Measurements from ENCODE around the gene IL20RA.
"Not testable (repeated sequence)": the region's sequence is repeated elsewhere in the genome, so short reads cannot be mapped to it uniquely, and the experiment has no call there.

Gene IL20RA

DNA sequence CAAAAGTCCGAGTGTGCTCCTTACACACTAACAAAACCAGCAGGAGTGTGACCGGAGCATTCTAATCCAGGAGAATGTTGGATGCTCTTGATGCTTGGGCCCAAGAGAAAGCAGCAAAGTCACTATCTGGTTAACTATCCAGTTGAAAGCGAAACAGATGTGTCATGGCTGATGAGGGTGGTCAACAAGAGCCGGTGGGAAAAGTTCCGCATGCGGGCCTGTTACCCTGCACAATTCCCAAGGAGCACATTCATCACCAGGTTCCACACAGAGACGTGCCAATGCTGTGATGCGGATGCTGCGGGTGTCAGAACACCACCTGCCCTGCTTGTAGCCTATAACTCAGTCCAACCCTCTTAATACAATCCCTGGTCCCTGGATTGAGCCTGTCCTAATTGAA, 38.7 kb downstream of the IL20RA start:
- DNase-seq: no peak

DNA sequence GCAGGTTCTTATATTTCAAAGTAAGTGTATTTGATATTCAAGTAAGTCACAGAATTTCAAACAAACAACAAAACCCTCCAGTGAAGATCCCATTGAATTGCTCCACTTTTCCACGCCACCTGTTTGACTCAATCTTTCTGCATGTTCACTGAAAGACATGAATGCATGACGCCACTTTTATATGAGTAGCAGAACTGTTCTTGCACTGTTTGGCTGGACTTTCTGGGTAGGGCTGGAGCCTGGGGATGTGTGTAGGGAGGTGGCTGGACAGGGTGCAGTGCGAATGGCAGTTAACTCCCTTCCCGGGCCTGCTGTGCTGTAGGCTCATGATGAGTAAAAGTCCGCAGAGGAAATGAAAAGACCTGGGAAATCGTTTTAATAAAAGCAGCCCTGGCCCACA, 39.7 kb downstream of the IL20RA start:
- DNase-seq: no peak

DNA sequence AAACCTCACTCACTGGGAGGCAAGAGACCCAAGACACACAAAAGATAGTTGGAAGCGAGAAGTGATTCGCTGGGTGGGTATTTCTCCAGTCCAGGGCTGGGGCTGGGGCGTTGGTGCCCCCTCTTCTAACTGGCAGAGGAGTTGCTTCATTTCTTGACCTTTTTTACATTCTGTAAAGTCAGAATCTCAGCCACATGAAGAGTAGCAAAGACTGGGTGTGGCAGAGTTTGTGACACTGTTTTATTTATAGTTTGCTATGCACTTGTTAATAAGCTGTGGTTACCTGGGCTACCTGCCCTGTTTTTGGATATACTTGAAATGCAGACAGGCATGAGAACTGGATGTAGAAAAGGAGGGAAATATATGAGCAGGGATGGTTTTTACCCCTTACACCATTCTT, 42.3 kb downstream of the IL20RA start:
- DNase-seq: no peak

DNA sequence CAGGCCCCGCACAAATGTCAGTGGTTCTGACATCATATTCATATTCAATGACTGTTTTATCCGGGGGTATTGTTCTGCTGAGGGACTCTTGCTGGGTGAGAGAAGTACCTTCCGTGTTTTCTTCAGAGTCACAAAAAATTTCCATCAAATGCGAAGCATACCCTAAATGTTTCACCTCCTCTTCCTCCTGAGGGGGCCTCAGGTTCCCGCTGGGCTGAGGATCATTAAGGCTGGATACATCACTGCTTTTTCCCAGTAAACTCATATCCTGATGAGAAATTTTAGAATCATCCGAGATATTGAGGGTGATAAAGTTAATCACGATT, 42.8 kb downstream of the IL20RA start:
- DNase-seq: no peak

DNA sequence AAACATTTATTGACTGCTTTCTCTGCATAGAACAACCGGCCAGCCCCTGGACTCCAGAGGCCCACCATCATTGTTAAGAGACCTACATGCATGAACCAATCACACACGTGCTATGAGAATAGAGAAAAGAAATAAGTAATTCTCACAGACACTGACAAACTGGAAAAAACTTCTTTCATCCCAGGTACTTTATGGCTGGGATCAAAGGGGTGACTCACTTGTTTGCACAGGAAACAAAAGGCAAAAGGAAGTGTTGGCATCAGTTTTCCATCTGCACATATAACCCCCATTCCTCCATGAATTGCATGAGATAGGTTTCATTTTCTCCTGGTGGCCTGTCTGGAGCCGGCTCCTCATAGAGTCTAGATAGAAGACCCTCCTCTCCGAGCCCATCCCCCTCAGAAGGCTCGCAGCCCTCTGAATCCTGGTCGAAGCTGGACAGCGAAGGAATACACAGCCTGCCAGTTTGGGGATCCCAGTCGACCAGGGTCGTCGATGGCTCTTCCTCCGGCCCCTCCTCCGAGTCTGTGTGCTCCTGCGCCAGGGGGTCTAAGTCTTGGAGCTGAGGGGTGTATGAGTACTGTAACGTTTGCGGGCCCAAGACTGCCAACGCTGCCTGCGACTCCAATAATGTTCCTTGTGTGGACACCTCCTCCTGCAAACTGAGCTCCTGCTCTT, 43.3 kb downstream of the IL20RA start:
- DNase-seq: no peak

DNA sequence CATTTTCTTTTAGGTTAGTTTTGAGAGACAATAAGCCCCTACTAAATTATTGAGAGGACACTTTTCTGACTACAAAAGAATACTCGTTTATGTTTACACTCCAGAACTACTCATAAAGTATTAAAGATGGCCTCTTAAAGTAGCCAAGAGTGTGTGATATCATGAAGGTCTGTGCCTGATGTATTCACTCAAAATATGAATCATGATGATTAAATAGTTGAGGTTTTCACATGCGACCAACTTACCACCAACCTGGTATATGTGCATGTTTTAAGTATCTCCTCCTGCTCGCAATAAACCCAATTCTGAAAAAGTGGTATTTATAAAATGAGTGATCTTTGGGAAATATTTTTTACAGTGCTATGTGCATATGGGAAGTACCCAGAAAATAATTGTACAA, 43.9 kb downstream of the IL20RA start:
- DNase-seq: no peak

DNA sequence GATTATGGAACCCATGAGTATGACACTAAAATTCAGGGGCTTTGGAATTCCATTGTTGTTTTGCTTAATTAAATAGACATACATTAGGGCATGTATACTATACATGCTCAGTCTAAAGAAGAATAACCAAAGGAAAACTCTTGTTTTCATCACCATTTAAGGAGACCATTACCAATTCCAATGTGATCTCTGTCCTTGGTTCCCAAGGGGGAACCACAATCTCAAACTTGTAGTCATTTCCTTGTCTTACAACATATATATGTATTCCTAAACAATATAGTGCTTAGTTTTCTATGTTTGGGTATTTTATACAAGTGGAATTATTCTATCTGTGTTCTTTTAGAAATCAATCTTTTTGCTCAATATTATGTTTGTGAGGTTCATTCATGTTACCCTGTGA, 49.2 kb downstream of the IL20RA start:
- no peak for DNase-seq

DNA sequence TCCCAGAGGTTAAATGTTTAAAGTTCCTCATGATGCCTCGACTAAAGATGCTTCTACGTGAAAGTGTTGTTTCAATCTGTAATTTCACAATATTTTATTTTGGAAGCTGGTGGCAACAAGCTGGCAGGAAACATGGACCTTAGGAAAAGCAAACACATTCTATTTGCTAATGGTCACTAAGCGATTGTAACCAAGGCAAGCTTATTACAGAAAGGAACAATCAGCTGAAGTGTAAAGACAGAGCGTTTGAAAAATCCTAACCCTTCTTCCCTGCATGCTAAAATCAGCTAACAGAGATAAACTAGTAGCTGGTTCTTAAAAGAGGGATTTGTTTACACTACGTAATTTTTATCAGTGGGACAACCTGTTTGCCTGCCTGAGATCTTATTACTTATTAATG, 50.0 kb downstream of the IL20RA start:
- no peak for DNase-seq

DNA sequence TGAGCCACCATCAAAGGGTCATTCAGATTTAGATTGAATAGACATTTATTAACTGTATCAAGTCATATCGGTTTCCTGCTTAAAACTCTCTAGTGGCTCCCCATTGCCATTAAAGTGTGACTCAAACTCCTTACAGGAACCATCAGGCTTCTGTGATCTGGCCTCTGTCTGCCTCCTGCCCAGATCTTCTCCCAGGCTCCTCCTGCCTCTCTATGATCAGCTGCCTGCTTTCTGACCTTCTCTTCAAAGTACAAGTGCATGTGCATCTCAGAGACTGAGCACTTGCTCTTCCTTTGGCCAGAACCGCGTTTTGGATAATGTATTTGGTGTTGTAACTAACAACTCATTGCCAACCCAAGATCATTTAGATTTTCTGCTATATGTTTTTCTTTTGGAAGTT, 52.7 kb downstream of the IL20RA start:
- DNase-seq: no peak

DNA sequence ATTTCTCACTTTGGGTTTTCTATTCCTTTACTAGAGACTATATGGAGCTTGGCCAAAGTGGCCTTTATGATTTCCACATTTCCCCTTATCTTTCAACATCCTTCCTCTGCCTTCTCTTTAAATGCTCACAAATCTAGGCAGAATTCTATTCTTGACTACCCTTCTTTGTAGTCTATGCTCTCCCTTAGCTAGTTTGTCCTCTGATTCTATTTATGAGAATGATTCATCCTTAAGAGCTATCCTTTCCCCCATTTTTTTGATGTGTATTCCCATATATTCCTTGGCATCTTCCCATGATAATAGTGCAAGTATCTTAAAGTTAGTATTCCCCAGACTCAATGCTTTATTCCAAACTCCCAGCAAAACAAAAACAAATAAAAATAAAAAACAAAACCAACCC, 53.1 kb downstream of the IL20RA start:
- no peak for DNase-seq

DNA sequence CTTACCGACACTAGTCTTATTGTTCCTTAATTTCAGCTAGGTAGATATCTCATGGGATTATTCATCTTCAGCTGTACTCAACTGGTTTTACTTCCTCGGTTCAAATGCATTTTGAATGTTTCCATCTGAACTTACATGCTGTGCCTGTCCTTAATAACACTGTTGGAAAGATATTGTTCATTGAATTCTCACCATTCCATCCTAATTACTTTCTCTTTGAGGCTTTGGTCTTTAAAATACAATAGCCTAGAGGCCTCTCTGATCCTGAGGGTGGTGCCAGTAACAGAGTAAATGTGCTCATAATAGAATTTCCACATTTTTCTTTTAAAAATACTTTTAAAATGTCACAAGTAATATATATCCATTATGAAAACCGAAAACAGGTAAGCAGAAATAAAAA, 54.0 kb downstream of the IL20RA start:
- no peak for DNase-seq

DNA sequence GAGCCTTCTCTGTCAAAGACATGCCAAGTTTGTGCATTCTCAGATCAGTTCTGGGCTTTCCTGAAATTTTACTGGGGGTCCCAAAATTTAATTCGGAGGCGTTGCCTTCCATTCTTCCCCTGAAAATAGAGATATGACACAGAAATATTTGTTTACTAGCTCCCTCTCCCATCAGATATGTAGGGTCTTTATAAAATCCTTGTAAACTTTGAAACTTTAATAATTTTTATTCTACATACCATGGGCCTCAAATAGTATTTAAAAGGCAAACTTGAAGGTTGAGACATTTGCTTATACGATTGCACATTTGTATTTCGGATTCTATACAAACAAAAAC, 54.6 kb downstream of the IL20RA start:
- no peak for DNase-seq

DNA sequence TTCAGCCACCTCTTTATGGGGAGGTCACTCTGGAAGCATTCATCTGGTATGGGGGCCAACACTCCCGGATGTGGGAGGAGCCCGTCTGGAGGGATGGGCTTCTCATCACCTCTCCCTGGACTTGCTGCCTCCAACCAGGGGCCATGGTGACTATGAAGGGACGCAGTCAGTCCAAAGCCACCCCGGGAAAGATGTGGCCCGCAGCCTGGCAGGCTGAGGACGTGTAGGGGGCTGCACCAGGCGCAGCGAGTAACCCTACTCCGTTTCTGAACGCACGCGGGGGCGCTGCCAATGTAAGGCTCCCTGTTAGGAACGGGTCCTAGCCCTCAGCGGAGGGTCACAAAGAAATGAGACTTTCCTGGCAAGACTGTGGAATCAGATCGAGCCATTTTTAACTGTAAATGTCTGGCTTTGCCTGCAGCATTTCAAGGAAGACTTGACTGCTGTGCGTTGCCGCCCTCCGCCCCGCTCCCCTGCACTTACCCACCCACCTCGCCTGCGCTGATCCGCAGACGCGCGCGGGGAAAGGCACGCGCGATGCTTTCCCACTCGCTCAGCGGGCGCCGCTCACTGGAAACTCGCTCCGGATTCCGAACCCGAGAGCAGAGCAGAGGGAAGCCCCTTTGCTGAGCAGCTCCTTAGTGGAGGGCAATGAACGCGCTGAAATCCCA, 55.1 kb downstream of the IL20RA start:
- peak; percentile 71 to 75 for DNase-seq

DNA sequence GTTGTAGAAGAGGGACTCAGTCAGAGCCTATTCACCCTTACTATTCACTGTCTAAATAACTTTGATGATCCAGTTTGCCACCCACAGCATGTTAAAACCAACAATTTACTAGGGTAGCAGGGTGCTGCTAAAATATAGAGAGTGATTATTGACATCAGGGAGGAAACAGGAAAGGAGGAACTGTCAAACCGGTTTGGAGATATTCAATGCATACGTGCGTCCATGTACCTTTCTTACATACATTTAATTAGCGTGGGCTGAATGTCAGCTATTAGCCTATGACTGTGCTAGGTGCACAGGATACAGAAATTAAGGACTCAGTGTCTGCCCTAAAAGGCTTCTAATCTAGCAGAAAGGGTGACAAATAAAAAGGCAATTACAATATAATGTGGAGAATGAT, 57.2 kb downstream of the IL20RA start:
- no peak for DNase-seq

DNA sequence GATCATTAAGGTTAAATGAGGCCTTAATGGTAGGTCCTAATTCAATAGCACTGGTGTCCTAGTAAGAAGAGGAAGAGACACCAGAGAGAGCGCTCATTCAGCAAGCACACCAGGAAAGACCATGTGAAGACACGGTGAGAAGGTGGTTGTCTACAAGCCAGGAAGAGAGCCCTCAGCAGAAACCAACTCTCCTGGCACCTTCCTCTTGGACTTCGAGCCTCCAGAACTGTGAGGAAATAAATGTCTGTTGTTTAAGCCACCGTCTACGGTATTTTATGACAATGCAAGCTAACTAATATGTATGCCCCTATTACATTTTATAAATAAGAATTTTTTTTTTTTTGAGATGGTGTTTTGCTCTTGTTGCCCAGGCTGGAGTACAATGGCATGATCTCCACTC, 59.3 kb downstream of the IL20RA start:
- DNase-seq: no peak

DNA sequence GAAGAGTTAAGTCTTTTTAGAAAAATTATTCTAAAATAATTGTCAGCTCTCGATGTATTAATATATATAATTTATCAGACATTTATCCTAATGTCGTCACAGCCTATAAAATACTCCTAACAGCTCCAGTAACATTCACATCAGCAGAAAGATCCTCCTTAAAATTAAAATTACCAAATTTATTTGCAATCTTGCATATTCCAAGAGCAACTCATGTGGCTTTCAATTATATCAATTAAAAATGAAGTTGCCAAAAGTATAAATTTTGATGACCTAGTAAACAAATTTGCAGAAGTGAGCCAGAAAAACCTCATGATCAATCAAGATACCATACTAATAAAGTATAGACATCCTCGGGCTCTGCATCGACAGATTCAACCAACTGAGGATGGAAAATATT, 60.2 kb downstream of the IL20RA start:
- no peak for DNase-seq

DNA sequence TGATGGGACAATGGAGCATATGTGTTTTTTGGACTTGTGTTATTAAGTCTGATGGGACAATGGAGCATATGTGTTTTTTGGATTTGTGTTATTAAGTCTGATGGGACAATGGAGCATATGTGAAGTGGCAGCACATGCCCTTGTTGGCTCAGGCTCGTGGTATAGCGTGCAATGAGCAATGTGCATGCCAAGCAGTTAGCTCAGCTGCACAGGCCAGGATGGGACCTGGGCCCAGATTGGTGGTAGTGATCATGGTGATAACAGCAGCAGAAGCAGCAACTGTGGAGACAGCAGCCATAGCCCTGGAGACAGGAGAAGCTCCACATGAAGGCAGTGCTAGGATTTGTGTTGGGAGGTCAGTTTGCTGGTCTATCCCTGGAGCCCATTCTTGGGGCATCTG, 61.1 kb downstream of the IL20RA start:
- DNase-seq: no peak

DNA sequence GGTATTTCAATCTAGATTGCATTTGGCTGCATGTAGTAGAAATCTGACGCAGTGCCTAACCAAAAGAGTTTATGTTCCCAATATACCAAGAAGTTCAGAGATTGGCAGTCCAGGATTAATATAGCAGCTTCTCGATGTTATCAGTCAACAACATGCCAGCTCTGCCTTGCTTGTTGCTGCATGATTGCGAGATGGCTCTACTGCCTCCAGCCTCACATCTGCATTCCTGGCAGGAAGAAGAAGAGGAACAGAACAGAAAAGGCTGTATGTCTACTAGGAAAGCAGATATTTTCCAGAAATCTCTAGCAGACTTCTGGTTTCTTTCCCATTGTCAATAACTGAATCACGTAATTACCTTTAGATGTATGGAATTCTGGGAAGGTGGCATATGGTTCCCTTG, 61.8 kb downstream of the IL20RA start:
- no peak for DNase-seq

DNA sequence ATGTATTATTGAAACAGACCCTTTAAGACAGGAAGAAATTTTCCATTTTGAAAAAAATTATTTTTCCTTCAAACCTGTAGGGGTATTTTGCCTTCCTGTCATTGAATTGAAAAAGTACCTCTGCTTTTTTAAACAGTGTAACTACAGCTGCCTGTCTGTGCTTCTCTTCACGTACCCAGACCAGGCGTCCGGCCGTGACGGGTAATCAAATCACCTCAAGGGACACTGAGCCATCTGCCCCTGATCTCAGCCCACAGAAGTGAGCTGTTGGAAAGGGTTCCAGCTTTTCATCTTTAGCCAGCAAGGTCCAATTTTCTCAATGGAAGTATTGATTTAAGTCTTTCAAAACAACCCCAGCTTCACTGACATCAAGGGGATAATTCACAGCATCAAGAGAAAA, 64.7 kb downstream of the IL20RA start:
- peak in 1 of 2 experiments; percentile 66 for DNase-seq

DNA sequence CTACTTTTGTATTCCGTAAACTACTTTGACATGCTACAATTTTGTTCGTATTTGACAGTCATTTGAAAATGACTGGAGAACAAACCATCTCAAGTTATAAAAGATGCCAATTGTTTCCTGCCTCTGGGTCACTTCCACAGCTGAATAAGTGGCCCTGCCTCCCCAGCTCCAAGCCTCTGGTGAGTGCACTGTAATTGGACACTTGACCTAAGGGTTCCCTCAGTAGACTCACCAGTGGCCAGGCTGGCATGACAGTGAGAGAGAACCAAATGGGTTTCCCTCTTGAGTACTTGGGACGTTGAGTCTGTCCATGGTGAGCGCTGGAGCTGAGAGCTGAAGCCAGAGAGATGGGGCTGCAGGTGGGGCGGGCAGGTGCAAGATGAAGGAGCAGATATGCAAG, 65.6 kb downstream of the IL20RA start:
- no peak for DNase-seq

DNA sequence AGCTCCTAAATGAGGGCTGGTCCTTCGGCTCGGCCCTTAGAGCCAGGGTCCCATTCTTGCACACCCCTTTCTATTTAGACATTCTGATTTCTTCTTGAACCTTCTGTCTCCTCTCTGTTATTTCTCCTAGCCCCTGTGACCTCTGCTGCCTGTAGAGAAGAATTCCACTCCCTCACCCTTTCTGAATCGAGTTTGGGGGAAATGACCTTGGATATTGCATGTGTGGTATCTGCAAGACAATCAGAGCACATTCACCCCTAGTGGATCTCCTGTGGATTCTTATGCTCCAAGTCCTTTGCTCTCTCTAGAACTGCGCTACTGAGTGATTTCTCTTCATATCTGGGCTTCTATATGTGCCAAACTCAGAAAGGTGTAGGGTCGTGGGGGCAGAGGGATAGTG, 67.7 kb downstream of the IL20RA start:
- no peak for DNase-seq

DNA sequence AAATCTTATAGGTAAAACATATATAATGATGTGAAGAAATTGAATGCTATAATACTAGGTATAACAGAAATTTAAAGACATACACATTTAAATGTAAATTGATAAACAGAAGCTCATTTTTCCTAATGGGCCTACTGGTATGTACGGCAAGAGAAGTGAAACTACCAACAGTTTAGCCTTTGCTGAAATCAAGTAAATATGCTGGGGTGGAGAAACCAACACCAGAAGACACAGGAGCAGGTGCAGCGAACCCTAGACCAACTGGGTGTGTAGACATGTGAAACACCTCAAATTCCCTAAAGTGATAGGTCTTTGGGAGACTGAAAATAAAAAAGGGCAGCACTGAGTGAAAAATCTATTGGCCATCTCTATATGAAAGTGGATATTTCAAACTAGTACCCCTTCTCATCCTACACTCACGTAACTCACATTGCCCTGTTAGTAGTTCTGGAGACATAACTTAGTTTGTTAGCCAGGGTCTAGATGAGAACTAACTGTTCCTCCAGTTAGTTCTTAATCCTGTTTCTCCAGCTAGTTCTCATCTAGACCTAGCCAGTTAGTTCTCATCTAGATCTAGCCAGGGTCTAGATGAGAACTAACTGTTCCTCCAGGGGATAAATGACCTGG, 69.6 kb downstream of the IL20RA start:
- DNase-seq: no peak

DNA sequence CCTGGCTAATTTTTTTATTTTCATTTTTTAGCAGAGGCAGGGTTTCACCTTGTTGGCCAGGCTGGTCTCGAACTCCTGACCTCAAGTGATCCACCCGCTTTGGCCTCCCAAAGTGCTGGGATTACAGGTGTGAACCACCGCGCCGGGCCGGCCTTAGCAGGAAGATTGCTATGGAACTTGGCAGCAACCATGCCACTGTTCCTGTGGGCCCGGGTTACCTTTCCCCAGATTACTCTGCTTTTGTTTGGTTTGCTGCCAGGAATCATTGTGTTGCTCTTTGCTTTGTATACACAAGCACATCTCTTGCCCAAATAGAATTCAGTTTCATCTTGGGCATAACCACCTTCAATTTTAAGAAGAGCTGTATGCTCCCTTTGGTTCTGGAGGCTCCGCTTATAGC, 71.0 kb downstream of the IL20RA start:
- not testable (repeated sequence) for DNase-seq

DNA sequence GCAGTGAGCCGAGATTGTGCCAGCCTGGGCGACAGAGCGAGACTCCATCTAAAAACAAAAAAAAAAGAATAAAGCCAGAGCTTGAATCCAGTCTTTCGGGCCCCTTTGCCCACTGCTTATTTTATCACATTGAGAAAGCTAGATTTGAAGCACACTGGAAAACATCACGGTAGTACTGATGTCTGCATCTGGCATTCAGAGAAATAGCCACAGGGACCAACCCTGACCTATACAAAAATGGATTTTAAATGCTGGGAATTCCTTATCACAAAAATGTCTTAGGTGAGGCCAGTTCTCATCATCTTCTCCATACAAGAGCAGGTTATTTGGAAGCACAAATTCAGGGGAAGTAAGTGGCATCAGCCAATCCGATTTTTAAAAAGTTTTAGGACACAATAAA, 73.2 kb downstream of the IL20RA start:
- no peak for DNase-seq

DNA sequence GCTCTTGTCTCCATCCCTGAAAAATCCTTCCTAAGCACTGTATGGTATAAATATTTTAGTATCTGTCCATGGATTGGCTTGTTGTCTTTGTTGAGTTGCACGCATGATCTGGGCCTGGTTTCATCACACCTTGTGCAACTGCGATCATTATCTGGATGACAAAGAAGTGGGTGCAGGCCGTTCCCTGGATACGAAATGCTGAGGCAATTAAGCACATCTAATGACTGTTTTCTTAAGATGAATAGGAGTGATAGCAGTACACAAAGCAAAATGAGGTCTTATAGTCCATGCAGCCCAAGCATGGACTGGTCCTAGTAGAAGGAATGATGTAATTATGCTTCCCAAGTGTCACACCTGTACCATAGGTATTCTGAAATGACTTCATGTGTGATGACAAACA, 74.8 kb downstream of the IL20RA start:
- DNase-seq: no peak
